Measurements from ENCODE around the gene PGM1. TPM values are rescaled to one million over a fixed set of nuclear protein-coding genes. Genes with fewer than 3 reads are reported as not detected.

Gene PGM1
- total and polyA plus RNA-seq, 10 of the 15 experiments (the other 5 are each of a cell fraction or from before 2014, with no cell fraction given), result 22.5 to 72.6 (median 50.8) TPM

GRCh38 chr1:63679589-63679988, 86.4 kb downstream of the PGM1 start:
- Histone ChIP-seq H3K27ac (ENCODE audit: control insufficient read depth, insufficient read depth) (no peak overlapping the region), H3K9me3 (replicated peaks; ENCODE audit: control insufficient read depth, insufficient read depth, low read length) (no peaks in the 10 kb centered on the region), H3K27me3 (replicated peaks in 1 of 2; ENCODE audit: control insufficient read depth in 2 of 2, insufficient read depth in 2 of 2, low read length in 1 of 2) (no peaks in the 10 kb centered on the region), H4K20me1 (ENCODE audit: control insufficient read depth, insufficient read depth) (no peaks in the 10 kb centered on the region), H3K4me2 (ENCODE audit: control insufficient read depth, insufficient read depth) (no peak overlapping the region), H3K4me3 (no peak overlapping the region), H3K4me1 (ENCODE audit: control insufficient read depth, insufficient read depth, low read length) (no peaks in the 10 kb centered on the region), H3K36me3 (ENCODE audit: control insufficient read depth in 2 of 2, insufficient read depth in 2 of 2, low read length in 1 of 2) (no peaks in the 10 kb centered on the region), H3K9ac (ENCODE audit: control insufficient read depth, insufficient read depth, low read length) (no peak overlapping the region), H2AFZ (ENCODE audit: control insufficient read depth, low read depth, low read length) (no peak overlapping the region), H3K79me2 (ENCODE audit: control insufficient read depth, insufficient read depth, low read length) (no peaks in the 10 kb centered on the region)
- FAIRE-seq (no peak), ATAC-seq (no peak), DNase-seq (ENCODE audit: low read depth, low spot score) (no peak)
- RAD21 ChIA-PET (ENCODE audit: unreplicated experiment), result no interaction called here
- CTCF ChIA-PET, result interaction anchor here (1.5 kb wide), 1 partner anchor 12 kb away, joined by 4 read pairs; no protein-coding TSS in a partner anchor
- in situ Hi-C loops (cut with MboI) (no loop called here), intact Hi-C loops (cut with micrococcal nuclease; ENCODE audit: unreplicated experiment) (no loop called here)
- POLR2A ChIA-PET, result no interaction called here
- no TSS peak for BruUV-seq (replicated peaks)
- SMC1A ChIA-PET (ENCODE audit: uncharacterized antibody, unreplicated experiment), result interaction anchor here (0.6 kb wide), 1 partner anchor 562 kb away, joined by 3 read pairs; no protein-coding TSS in a partner anchor
- WGBS (ENCODE audit: insufficient coverage, insufficient replicate concordance, low lambda C conversion rate, missing lambda C conversion rate), result 44% methylated on average over 3 of the region's 3 CpGs
- no peak for TF ChIP-seq SMC3 (IDR thresholded peaks at IDR 0.05; ENCODE audit: borderline replicate concordance, low read length)

GRCh38 chr1:63682936-63683335, 89.7 kb downstream of the PGM1 start:
- H3K27ac ChIP-seq (ENCODE audit: control insufficient read depth, insufficient read depth), result no peak overlapping the region
- no peaks in the 10 kb centered on the region for H3K9me3 ChIP-seq (replicated peaks; ENCODE audit: control insufficient read depth, insufficient read depth, low read length)
- BruUV-seq (replicated peaks), result no TSS peak
- CTCF ChIA-PET, result interaction anchor here (3.4 kb wide), 1 partner anchor 9 kb away, joined by 18 read pairs; no protein-coding TSS in a partner anchor
- DNase-seq (ENCODE audit: low read depth, low spot score), result no peak
- FAIRE-seq, result no peak
- no peak for TF ChIP-seq LARP7 (IDR thresholded peaks at IDR 0.05)
- no peak overlapping the region for H3K9ac ChIP-seq (ENCODE audit: control insufficient read depth, insufficient read depth, low read length)
- ATAC-seq, result no peak
- no peaks in the 10 kb centered on the region for H3K36me3 ChIP-seq (ENCODE audit: control insufficient read depth in 2 of 2, insufficient read depth in 2 of 2, low read length in 1 of 2)
- WGBS (ENCODE audit: insufficient coverage, insufficient replicate concordance, low lambda C conversion rate, missing lambda C conversion rate), result 77% methylated on average over 5 of the region's 5 CpGs
- no peak overlapping the region for H2AFZ ChIP-seq (ENCODE audit: control insufficient read depth, low read depth, low read length)
- RAD21 ChIA-PET (ENCODE audit: unreplicated experiment), result interaction anchor here (2.0 kb wide), 1 partner anchor 9 kb away, joined by 7 read pairs; no protein-coding TSS in a partner anchor
- no peak overlapping the region for H3K4me2 ChIP-seq (ENCODE audit: control insufficient read depth, insufficient read depth)
- intact Hi-C loops (cut with micrococcal nuclease; ENCODE audit: unreplicated experiment) (no loop called here), in situ Hi-C loops (cut with MboI) (loop anchor here (5.0 kb wide), 1 partner anchor 559 kb away; no protein-coding TSS in a partner anchor)
- no peak overlapping the region for H3K4me3 ChIP-seq
- POLR2A ChIA-PET, result no interaction called here
- no peaks in the 10 kb centered on the region for H3K27me3 ChIP-seq (replicated peaks in 1 of 2; ENCODE audit: control insufficient read depth in 2 of 2, insufficient read depth in 2 of 2, low read length in 1 of 2)
- SMC1A ChIA-PET (ENCODE audit: uncharacterized antibody, unreplicated experiment), result interaction anchor here (1.2 to 3.2 kb wide), 2 partner anchors 8 to 9 kb away, joined by 4 to 20 read pairs; no protein-coding TSS in a partner anchor
- H4K20me1 ChIP-seq (ENCODE audit: control insufficient read depth, insufficient read depth), result no peaks in the 10 kb centered on the region
- no peaks in the 10 kb centered on the region for H3K4me1 ChIP-seq (ENCODE audit: control insufficient read depth, insufficient read depth, low read length)
- no peaks in the 10 kb centered on the region for H3K79me2 ChIP-seq (ENCODE audit: control insufficient read depth, insufficient read depth, low read length)

Measured in GM12878 (cell line).